ENCODE measurements around the gene CCNG2.
"Not testable (repeated sequence)": the region's sequence is repeated elsewhere in the genome, so short reads cannot be mapped to it uniquely, and the experiment has no call there.

Gene CCNG2, protein sequence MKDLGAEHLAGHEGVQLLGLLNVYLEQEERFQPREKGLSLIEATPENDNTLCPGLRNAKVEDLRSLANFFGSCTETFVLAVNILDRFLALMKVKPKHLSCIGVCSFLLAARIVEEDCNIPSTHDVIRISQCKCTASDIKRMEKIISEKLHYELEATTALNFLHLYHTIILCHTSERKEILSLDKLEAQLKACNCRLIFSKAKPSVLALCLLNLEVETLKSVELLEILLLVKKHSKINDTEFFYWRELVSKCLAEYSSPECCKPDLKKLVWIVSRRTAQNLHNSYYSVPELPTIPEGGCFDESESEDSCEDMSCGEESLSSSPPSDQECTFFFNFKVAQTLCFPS

DNA sequence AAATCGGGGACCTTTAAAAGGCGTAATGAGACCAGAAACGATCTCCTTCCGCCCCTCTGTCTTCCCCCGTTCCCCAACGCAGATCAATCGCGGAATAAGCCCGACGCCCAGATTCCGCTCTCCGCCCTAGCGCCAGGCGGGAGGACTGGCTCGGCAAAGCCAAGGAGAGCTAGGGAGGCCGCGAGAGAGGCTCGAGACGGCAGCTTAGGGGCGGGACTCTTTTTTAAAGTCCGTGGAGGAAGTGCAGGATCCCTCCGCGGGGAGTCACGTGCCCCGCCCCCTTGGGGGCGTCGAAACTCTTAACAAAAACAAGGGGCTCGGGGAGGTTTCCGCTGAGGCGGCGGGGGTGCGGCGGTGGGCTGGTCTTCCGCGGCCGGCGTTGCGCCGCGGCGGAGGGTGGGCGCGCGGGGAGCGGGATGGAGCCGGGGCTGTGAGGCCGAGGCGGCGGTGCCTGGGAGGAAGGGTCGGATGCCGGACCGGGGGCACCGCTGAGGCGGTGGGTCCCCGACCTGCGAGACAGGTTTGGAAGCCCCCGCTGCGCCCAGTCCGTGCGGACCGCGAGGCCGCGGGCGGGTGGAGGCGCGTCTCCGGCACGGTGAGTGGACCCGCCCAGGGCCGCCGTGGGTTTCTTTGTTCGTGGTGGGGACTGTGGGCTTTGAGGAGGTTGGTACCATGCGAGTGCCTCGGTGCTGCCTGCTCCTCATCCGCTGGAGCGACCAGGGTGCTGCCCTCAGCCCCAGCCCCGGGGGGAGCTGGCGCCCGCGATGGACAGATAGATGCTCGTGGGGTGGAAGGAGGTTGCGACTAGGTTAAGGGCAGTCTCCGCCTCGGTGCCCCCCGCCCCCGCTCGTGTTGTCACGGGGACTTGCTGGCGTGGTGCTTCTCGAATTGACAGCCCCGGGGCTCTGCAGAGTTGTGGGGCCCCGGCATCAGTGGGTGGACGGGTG is at the start of gene CCNG2:
CCNG2 (plus strand) TSS at position 296 of the 947 bp plus-strand sequence. CDS start 1,326 bp downstream, outside the sequence.
- no peak for DNase-seq

DNA sequence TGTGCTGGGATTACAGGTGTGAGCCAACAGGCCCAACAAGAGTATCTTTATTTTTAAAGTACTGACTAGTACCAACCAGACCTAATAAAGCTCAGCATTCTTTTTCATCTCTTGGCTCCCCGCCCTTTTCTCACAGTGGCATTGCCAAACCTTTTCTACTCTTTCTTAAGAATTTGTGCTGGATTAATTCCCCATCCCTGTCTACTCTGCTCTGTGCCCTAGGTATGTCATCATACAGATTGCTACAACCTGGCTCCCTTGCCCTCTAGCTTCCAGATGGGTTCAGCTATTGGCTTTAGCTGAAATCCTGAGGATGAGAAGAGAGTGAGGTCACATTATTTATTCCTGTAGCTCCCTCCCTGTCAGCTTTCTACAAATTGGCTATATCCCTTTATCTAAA is 46.3 kb upstream of the CCNG2 start:
- DNase-seq: no peak

DNA sequence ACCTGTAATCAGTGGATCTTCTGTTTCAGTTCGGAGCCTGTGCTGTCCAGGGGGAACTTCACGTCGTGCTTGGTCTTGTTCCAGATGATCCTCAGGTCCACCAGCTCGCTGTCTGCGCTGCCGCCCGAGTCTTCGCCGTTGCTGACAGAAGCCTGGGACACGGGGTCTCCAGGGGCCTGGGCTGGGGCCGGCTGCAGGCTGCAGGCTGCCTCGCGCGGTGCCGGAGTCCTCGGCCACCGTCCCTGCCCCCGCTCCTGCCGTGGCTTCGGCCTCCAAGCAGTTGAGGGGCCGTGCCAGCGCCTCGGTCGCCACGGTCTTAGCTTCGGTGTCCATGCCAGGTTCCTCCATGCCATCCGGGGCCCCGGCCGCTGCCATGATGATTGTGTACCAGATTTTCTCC is 43.9 kb upstream of the CCNG2 start:
- no peak for DNase-seq

DNA sequence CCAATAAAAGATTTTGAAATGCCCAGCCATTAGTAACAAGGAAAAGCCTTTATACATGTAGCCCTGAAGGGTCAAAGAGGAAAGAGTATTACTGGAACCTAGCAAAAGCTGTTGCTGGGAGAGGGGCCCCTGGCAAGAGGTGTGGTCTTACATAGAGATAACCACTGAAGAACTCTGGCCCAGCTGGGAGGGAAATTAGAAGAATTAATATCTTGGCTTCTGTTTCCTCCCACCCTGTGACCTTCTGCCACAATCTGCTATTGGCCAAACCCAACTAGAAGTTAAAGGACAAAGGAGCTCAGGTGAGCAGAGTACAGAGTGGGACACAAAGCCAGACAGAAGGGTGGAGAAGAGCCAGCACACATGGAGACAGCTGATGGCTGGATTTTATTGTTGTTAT is 39.3 kb upstream of the CCNG2 start:
- DNase-seq: no peak

DNA sequence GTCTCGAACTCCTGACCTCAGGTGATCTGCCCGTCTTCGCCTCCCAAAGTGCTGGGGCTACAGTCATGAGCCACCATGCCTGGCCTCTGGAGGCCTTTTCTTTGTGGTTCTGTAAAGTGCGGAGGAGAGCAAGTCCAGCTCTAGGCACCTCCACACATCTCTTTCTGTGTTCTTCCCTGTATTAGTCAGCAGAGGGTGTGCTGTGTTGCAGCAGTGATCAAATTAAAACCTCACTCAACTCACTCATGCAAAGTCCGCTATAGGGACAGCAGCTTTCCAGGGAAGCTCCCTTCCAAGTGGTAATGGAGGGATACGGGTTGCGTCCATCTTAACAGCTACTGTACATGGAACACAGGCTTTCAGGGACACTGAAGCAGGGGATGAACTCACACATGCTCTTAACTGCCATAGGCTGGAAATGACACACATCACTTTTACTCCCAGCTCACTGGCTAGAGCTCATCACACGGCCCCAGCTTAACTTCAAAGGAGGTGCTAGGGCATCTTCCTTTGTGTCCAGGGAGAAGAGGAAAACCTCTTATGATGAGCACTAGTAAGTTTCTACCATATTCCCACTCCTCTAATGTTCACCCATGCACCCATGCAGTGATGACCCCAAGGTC is 36.0 kb upstream of the CCNG2 start:
- no peak for DNase-seq

DNA sequence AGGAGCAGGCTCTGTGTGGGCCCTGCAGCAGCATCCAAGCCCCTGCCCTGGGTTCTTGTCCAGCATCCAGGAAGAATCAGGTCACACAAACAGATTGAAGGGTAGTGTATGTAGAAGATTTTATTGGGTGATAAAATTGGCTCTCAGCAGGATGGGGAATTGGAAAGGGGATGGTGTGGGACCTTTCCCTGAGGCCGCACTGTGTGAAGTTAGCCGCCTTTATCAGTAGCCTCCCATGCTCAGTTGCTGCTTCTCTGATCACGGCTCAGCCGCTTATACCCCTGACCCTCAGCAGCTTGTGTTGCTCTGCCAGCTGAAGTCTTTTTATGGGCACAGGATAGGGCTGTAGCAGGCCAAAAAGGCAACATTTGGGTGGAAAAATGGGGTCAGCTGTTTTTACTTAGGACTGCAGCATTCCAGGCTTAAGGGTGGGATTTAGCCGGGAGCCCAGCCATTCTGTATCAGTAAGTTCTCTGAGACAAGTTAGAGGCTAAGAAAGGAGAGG is 35.2 kb upstream of the CCNG2 start:
- DNase-seq: no peak

DNA sequence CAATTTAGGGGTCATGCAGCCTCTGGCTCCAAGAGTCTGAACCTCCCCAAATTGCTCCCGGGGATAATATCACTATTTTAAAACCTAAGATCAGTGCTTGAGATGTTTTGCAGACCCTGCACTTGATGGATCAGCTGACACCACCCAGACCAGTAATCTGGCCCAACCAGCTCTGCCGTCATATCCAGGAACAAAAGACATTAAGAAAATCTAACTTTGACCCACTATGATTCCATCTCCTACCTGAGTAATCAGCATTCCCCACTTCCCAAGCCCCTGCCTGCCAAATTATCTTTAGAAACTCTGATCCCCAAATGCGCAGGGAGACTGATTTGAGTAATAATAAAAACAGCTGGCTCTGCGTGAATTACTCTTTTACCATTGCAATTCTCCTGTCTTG is 34.4 kb upstream of the CCNG2 start:
- no peak for DNase-seq

DNA sequence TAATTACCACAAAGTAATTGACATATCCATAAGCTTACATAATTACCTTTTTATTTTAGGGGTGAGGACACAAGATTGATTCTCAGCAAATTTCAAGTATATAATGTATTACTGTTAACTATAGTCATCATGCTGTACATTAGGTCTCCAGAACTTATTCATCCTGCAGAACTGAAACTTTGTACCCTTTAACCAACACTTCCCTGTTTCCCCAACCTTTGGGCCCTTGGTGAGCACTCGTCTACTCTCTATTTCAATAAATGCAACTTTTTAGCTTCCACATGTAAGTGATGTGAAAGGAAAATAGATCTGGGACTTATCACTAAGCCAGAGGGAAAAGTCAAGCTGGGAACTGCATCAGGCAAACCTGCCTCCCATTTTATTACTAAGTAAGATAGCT is 33.6 kb upstream of the CCNG2 start:
- DNase-seq: no peak

DNA sequence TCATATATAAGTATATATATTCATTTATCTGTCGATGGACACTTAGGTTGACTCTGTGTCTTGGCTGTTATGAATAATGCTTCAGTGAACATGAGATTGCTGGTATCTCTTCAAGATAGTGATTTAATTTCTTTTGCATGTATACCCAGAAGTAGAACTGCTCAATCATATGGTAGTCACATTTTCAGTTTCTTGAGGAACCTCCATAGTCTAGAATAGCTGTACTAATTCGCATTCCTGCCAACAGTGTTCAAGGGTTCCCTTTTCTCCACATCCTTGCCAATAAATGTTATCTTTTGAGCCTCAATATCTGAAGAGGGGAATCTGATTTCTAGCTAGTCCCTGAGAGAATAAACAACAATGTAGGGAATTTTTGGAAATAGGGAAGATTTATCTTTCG is 32.4 kb upstream of the CCNG2 start:
- DNase-seq: no peak

DNA sequence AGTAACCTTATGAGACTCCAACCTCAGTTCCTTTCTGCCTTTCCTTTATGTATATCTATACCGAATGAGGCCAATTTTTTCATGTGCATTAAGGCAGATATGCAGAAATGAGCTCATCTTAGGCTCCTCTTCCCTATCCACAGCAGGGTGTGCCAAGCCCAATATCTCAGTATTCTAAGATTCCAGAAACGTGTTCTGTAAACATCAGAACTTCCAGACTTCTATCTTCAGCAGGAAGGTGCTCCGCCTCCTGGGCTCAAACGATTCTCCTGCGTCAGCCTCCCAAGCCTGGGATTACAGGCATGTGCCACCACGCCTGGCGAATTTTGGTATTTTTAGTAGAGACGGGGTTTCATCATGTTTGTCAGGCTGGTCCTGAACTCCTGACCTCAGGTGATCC is 31.0 kb upstream of the CCNG2 start:
- no peak for DNase-seq

DNA sequence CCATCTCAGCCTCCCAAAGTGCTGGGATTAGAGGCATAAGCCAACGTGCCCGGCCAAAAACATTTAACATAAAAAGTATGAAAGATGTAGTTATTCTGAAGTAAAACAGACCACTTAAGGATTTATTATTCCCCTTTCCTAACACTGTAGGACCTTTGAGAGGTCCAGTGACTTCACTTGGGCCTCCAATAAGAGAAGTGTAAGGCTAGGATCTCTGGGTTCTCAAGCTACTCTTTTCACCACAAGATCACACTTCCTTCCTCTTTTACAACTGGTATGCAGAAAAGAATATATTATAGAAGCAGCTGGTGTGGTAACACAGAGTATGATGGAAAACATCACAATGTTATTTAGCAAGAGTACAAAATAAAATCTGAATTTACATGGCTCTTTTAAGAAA is 30.2 kb upstream of the CCNG2 start:
- no peak for DNase-seq

DNA sequence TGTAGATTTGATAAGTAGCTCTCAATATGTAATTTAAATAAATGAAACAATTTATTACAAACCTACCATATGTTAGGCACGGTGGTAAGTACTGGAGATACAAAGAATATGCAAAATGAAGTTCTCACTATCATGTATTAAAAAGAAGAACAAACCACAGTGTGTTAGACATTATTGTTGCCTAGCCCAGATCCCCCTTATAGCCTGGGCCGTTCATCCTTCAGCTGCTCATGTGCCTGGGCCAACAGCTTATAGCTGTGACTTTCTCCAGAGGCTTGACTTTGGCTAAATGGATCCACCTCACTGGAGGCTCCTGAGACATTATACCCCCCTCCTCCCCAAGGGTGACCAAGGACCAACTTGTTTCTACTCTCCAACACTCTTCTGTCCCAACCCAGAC is 29.8 kb upstream of the CCNG2 start:
- DNase-seq: no peak

DNA sequence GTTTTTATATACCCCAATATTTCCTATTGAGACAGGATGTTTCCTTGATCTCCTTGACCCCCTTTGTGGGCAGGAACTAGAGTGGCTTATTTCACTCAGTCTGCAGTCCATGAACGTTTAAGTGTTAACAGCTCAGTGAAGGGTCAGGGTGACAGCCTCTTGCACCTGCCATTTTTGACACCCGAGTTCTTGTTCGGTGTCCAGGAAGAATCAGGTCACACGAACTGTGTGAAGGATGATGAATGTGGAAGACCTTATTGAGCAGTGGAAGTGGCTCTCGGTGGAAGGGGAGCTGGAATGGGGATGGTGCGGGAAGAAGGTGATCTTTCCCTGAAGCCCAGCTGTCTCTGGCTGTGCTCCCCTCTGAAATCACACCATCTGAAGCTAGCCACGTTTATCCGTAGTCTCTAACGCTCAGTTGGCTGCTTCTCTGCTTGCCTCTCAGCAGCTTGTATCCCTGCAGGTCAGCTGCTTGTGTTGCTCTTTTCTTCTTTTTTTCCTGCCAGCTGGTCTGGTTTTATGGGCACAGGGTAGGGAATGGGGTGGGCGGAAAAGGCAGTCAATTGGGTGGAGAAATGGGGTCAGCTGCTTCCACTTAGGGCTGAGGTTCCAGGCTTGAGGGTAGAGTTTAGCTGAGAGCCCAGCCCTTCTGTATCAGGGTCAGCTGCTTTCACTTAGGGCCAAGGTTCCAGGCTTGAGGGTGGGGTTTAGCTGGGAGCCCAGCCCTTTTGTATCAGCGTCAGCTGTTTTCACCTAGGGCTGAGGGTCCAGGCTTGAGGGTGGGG is 29.0 kb upstream of the CCNG2 start:
- DNase-seq: no peak

DNA sequence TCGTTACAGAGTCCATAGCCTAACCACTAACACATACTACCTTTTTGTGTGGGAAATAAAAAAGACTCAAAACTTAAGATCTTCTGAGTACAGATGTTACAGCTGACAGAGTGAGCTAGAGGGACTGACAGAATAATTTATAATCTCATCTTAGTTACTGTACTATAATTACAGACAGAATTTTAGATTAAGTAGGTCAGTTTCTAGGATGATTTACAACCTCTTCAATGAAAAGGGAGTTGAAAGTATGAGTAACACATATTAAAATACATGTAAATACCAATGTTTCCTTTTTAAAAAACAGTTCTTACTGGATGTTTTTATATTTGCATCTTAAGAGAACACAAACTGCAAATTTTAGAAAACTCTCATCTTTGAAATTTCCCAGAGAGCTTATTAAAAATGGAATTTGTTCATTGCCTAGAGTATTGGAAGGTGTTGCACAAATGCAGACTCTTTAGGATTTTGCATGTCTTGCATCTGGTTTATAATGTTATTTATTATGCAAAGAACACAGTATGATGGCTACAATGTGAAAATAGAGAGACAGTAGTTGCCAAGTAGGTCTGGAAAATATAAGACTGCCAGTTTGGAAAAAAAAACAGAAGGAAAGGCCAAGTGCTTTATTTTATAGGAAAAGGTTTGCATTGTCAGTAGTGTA is 24.2 kb upstream of the CCNG2 start:
- DNase-seq: no peak

DNA sequence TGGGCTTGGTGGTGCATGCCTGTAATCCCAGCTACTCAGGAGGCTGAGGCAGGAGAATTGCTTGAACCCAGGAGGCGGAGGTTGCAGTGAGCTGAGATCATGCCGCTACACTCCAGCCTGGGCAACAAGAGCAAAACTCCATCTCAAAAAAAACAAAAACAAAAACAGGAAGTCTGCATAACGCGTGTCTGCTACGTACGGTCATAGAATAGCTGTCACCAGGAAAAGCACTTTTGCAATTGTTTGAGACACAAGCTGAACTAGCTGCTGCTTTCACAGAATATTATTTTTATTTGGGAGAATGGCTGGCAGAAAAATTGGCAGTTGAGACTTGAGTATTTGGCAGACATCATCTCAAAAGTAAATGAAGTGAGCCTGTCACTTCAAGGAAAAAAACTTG is 19.6 kb upstream of the CCNG2 start:
- not testable (repeated sequence) for DNase-seq

DNA sequence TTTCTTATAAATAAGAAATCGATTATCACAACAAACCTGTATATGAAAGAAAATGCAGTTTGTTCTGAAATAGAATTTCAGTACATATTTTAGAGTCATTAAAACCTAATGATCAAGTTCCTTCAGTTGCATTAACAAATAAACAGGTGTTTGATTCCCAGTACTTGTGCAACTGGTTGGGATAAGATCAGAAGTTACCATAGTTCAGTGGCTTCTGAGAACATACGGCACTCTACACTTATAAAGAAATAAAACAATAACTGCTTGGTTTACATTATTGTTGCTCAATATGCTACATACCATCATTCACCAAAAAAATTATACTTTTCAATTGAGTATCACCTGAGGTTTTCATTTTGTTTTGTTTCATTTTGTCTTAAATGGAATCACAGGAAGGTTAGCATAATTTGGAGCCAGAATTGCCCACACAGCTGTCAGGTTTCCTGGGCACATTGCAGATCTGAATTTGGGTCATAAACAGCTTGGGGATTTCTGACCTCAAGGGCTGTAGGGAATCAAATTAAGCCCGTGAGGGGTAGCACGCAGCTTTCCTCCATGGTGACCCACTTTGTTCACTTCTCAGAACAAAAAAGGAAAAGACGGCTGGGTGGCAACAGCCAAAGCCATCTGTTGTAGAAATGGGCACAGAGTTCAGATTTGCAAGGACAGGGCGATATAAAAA is 14.9 kb upstream of the CCNG2 start:
- DNase-seq: no peak

DNA sequence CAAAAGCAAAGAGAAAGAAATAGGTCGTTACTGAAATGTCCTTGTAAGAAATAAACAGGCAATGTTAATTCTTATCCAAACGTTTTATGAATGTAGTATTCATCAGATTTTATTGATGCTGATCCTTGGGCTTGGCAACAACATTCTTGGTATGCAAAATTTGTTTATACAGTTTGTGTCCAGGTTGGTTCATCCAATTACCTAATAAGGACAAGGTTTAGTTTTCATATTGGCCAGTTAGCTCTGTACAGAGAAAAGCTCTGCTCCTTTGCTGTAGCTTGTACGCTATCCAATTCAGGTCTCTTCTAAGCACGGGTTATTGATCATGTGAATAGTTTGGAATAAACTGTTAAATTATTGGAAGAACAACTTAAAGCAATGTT is 14.4 kb upstream of the CCNG2 start:
- no peak for DNase-seq

DNA sequence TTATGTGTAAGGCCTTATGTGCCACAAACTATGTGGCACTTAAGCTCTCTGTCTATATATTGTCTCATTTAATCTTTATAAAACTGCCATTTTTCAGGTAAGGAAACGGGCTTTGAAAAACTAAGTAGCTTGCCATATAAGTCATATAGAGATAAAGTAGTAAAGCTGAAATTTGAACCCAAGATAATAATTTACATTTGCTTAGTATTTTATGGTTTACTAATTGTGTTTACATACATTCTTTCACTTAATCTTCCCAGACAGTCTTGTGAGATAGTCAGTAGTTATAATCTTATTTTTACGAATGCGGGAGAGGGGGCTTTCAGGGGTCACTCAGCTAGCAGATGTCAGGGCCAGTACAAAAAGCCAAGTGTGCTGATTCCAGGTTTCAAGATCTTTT is 13.9 kb upstream of the CCNG2 start:
- DNase-seq: no peak

DNA sequence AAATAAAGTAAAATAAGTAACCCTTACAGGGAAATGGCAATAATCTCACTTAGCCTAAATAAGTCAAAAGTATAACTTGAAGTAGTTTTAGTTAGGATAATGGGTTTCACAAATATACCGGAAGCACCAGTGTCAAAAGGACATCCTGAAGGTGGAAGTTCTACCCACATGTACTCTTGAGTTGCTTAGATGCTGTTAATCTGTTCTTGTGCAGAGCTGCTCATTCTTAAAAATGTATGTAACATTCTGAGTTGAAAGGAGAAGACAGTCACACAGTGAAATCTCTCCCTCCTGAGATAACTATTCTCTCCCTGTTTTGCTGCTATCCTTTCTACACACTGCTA is 11.2 kb upstream of the CCNG2 start:
- DNase-seq: no peak

DNA sequence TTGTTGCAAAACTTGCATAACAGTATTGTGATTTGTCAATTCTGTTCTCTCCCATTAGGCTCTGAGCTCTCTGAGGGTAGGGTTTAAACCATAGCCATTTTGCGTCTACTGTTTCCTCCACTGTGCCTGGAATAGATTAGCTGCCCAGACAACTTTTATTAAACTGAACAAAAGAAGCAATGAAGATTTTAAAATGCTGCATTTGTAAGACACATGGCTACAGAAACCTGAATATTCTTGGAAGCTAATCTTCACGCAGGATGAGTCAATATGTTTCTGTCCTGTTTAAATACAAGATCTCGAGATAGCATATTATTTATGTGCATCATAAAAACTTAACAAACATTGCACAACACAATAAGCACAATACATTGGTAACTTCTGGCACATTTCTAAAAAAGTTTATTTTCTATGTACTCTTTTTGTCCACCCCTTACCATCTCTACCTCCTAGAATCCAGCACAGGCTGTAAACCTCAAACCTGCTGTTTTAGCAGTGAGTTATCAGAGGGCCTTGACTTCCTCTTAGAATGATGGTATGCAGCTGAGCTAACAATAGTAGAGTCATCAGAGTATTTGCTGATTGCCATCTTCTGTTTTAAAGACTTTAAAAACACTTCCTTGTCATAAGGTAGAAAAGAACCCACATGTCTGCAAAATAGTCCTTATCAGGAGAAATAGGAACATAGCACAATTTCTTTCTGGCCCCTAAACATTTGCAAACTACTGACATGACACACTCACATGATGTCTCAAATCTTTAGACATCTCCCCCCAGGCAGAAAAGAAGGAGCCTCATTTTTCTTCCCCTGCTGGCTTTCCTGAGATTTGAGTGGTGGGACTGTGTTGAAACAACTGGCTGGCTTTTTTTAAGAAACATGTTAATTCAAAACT is 10.6 kb upstream of the CCNG2 start:
- DNase-seq: no peak
